ENCODE results near the gene PRDM15.

DNA sequence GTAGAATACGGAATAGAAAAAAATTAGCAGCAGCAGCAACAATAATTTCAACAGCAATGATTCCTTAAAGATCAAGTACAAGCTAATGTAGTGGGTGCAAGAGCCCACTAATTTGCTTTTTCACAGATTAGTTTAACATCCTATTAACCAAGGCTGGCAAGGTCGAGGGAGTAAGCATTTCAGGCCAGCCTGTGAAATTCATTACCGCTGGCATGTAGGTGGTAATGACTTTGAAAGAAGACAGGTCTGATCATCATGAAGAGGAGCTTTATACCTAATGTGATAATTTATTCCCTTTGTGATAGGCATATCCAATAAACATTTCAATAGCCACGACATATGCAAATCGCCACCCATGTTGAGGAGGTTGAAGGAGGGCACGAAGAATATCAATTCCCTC is 11.2 kb upstream of the PRDM15 start:
- TF ChIP-seq, protein P1, sequence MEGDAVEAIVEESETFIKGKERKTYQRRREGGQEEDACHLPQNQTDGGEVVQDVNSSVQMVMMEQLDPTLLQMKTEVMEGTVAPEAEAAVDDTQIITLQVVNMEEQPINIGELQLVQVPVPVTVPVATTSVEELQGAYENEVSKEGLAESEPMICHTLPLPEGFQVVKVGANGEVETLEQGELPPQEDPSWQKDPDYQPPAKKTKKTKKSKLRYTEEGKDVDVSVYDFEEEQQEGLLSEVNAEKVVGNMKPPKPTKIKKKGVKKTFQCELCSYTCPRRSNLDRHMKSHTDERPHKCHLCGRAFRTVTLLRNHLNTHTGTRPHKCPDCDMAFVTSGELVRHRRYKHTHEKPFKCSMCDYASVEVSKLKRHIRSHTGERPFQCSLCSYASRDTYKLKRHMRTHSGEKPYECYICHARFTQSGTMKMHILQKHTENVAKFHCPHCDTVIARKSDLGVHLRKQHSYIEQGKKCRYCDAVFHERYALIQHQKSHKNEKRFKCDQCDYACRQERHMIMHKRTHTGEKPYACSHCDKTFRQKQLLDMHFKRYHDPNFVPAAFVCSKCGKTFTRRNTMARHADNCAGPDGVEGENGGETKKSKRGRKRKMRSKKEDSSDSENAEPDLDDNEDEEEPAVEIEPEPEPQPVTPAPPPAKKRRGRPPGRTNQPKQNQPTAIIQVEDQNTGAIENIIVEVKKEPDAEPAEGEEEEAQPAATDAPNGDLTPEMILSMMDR (IDR thresholded peaks at IDR 0.05; ENCODE audit: low read length), result no peak
- no peak for TF ChIP-seq EZH2 (optimal IDR thresholded peaks at IDR 0.05; ENCODE audit: low read depth, low read length)
- no peak for TF ChIP-seq EZH2phosphoT487 (IDR thresholded peaks at IDR 0.05; ENCODE audit: low read length)
